Islet precursor cell (in vitro differentiated cells): ENCODE data around the gene SLC25A47.

Source experiments
- DNase-seq: peaks from one replicate; pipeline ENCODE4 v3.0.0-alpha.2; 2018

Gene SLC25A47

GRCh38 chr14:100290607-100291304 is 32.4 kb upstream of the SLC25A47 start:
- DNase-seq: peak; percentile 49

- DNase-seq: no peak
These were observed 31.6 kb upstream of the SLC25A47 start for GRCh38 chr14:100291305-100292075.

GRCh38 chr14:100292301-100292775 is 30.8 kb upstream of the SLC25A47 start:
- peak; percentile 50 for DNase-seq

GRCh38 chr14:100292776-100293461 is 30.2 kb upstream of the SLC25A47 start:
- no peak for DNase-seq

- DNase-seq: no peak
These were observed 29.5 kb upstream of the SLC25A47 start for GRCh38 chr14:100293497-100294212.

GRCh38 chr14:100294213-100294962 is 28.8 kb upstream of the SLC25A47 start:
- DNase-seq: peak; percentile 52

- DNase-seq: peak; percentile 40
These were observed 28.2 kb upstream of the SLC25A47 start for GRCh38 chr14:100294963-100295330.

GRCh38 chr14:100295376-100296105 is 27.6 kb upstream of the SLC25A47 start:
- DNase-seq: peak; percentile 35

GRCh38 chr14:100296106-100296651 is 27.0 kb upstream of the SLC25A47 start:
- peak; percentile 30 for DNase-seq

- peak; percentile 42 for DNase-seq
These were observed 26.4 kb upstream of the SLC25A47 start for GRCh38 chr14:100296729-100297128.

- DNase-seq: peak; percentile 60
These were observed 25.5 kb upstream of the SLC25A47 start for GRCh38 chr14:100297320-100298300.

- DNase-seq: no peak
These were observed 24.4 kb upstream of the SLC25A47 start for GRCh38 chr14:100298551-100299237.

- no peak for DNase-seq
These were observed 23.9 kb upstream of the SLC25A47 start for GRCh38 chr14:100299238-100299560.

- no peak for DNase-seq
These were observed 20.5 kb upstream of the SLC25A47 start for GRCh38 chr14:100302616-100303015.

GRCh38 chr14:100303179-100303578 is 20.0 kb upstream of the SLC25A47 start:
- no peak for DNase-seq

- no peak for DNase-seq
These were observed 19.2 kb upstream of the SLC25A47 start for GRCh38 chr14:100303925-100304324.

- DNase-seq: peak; percentile 74
These were observed 18.3 kb upstream of the SLC25A47 start for GRCh38 chr14:100304825-100305323.

- DNase-seq: no peak
These were observed 17.6 kb upstream of the SLC25A47 start for GRCh38 chr14:100305324-100306100.
